ENCODE results near the gene NTN5. TPM values are rescaled to one million over a fixed set of nuclear protein-coding genes. Genes with fewer than 3 reads are reported as not detected.

Gene NTN5
- total RNA-seq, 1 experiment from 2014 or later: 0.55 TPM

DNA sequence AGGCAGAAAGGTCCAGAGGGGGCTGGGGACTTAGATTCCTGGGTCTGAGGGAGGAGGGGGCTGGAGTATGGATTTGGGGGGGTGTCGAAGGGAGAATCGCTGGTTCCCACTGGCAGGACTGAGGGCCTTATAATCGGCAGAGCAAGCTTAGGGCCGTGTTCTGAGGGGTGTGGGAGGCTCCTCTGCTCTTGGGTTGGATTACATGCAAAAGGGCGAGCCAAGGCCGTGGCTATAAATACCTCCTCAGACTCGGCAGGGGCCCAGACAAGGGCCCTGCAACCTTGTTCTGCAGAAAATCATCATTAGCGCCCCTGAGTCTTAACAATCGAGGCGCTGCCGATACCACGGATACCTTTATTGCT, 47.4 kb upstream of the NTN5 start:
- Histone ChIP-seq H3K14ac (ENCODE audit: insufficient read depth, low read length) (no peak overlapping the region), H2AFZ (ENCODE audit: low read length) (no peak overlapping the region), H2BK120ac (ENCODE audit: low read depth, low read length, poor library complexity, severe bottlenecking) (no peak overlapping the region), H2BK15ac (ENCODE audit: low read depth, low read length) (no peak overlapping the region), H2BK20ac (ENCODE audit: low read depth, low read length, poor library complexity, severe bottlenecking) (no peak overlapping the region), H2AK5ac (ENCODE audit: insufficient read length, low read length) (no peak overlapping the region), H3K4me1 (ENCODE audit: insufficient read depth, low read length) (no peaks in the 10 kb centered on the region; the same call in 1 of the 2 replicates), H3K56ac (ENCODE audit: insufficient read length, low read depth, low read length) (no peak overlapping the region), H3K4ac (ENCODE audit: low read depth, low read length) (no peak overlapping the region), H3K9ac (ENCODE audit: extremely low read depth, insufficient read length, low read length) (no peak overlapping the region), H3T11ph (ENCODE audit: low read length) (no peak overlapping the region), H3K23me2 (ENCODE audit: insufficient read length, low read depth, low read length, poor library complexity, severe bottlenecking) (peaks cover 3% of the 10 kb centered on the region), H3K23ac (ENCODE audit: insufficient read length, low read depth, low read length) (no peak overlapping the region), H4K91ac (ENCODE audit: insufficient read length, low read depth, low read length) (no peak overlapping the region), H3K18ac (ENCODE audit: insufficient read length, low read depth, low read length) (no peak overlapping the region), H4K5ac (ENCODE audit: insufficient read length, low read depth, low read length) (no peak overlapping the region), H3K4me2 (ENCODE audit: insufficient read depth, insufficient read length, low read length) (peak overlapping the region; percentile 45), H4K20me1 (ENCODE audit: control insufficient read depth, insufficient read depth, insufficient read length) (no peaks in the 10 kb centered on the region), H2BK5ac (ENCODE audit: insufficient read length, low read length) (no peak overlapping the region), H3K9me3 (ENCODE audit: control insufficient read depth, low read depth, low read length) (no peaks in the 10 kb centered on the region), H3K79me1 (ENCODE audit: insufficient read depth, low read depth, low read length, poor library complexity, severe bottlenecking) (no peaks in the 10 kb centered on the region), H4K8ac (replicated peaks; ENCODE audit: insufficient read length, low read depth, low read length) (no peak overlapping the region), H3K79me2 (ENCODE audit: insufficient read depth, low read length) (no peaks in the 10 kb centered on the region), H3K27ac (ENCODE audit: insufficient read length, low read depth, low read length) (no peak overlapping the region), H3K27me3 (ENCODE audit: insufficient read depth, low read length) (no peaks in the 10 kb centered on the region), H2BK12ac (ENCODE audit: insufficient read length, low read depth, low read length) (no peak overlapping the region)
- Mint-ChIP-seq H3K4me3 (peak overlapping the region; percentile 96 to 98), H3K27ac (peak overlapping the region in 2 of 3 experiments; percentile 96; a peak in 4 of 7 replicates), H3K9me3 (no peaks in the 10 kb centered on the region), H3K4me1 (peaks cover 27 to 43% of the 10 kb centered on the region in 2 experiments), H3K36me3 (ENCODE audit: insufficient read depth in 1 of 3, low read depth in 3 of 3) (no peaks in the 10 kb centered on the region; a peak in 1 of 7 replicates), H3K27me3 (ENCODE audit: low read depth) (no peaks in the 10 kb centered on the region; the same call in 1 of the 2 replicates)
- TF ChIP-seq, protein P1, sequence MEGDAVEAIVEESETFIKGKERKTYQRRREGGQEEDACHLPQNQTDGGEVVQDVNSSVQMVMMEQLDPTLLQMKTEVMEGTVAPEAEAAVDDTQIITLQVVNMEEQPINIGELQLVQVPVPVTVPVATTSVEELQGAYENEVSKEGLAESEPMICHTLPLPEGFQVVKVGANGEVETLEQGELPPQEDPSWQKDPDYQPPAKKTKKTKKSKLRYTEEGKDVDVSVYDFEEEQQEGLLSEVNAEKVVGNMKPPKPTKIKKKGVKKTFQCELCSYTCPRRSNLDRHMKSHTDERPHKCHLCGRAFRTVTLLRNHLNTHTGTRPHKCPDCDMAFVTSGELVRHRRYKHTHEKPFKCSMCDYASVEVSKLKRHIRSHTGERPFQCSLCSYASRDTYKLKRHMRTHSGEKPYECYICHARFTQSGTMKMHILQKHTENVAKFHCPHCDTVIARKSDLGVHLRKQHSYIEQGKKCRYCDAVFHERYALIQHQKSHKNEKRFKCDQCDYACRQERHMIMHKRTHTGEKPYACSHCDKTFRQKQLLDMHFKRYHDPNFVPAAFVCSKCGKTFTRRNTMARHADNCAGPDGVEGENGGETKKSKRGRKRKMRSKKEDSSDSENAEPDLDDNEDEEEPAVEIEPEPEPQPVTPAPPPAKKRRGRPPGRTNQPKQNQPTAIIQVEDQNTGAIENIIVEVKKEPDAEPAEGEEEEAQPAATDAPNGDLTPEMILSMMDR (conservative IDR thresholded peaks at IDR 0.05): no peak
- no peak for DNase-seq
- WGBS (ENCODE audit: extremely low coverage, insufficient read length, low lambda C conversion rate): no CpG with 5 or more reads among the region's 12 CpGs
